ENCODE data around the gene VPS8. TPM values are rescaled to one million over a fixed set of nuclear protein-coding genes. Genes with fewer than 3 reads are reported as not detected.

Gene VPS8
- total RNA-seq, 1 donor from 2014 or later = 94.5 TPM

- H3K27ac Mint-ChIP-seq (ENCODE audit: unreplicated experiment) = no peak overlapping the region
- peaks cover 2% of the 10 kb centered on the region for H3K27me3 Mint-ChIP-seq (ENCODE audit: unreplicated experiment)
- peaks cover 47% of the 10 kb centered on the region for H3K36me3 Mint-ChIP-seq (ENCODE audit: unreplicated experiment)
- no peak overlapping the region for H3K4me3 Mint-ChIP-seq (ENCODE audit: unreplicated experiment)
- TF ChIP-seq CTCF (IDR thresholded peaks at IDR 0.05; ENCODE audit: partially characterized antibody, unreplicated experiment) = no peak
- H3K9me3 Mint-ChIP-seq (ENCODE audit: unreplicated experiment) = peaks cover 2% of the 10 kb centered on the region
- no peak for DNase-seq
- H3K4me1 Mint-ChIP-seq (ENCODE audit: low read depth, unreplicated experiment) = no peaks in the 10 kb centered on the region
These were observed 240.7 kb downstream of the VPS8 start for GRCh38 chr3:185052631-185053030.

- peaks cover 8% of the 10 kb centered on the region for H3K27me3 Mint-ChIP-seq (ENCODE audit: unreplicated experiment)
- TF ChIP-seq CTCF (IDR thresholded peaks at IDR 0.05; ENCODE audit: partially characterized antibody, unreplicated experiment) = no peak
- no peak for DNase-seq
- no peaks in the 10 kb centered on the region for H3K4me1 Mint-ChIP-seq (ENCODE audit: low read depth, unreplicated experiment)
- H3K27ac Mint-ChIP-seq (ENCODE audit: unreplicated experiment) = no peak overlapping the region
- peaks cover 46% of the 10 kb centered on the region for H3K36me3 Mint-ChIP-seq (ENCODE audit: unreplicated experiment)
- peaks cover 16% of the 10 kb centered on the region for H3K9me3 Mint-ChIP-seq (ENCODE audit: unreplicated experiment)
- no peak overlapping the region for H3K4me3 Mint-ChIP-seq (ENCODE audit: unreplicated experiment)
These were observed 244.9 kb downstream of the VPS8 start for GRCh38 chr3:185056908-185057307.

- H3K9me3 Mint-ChIP-seq (ENCODE audit: unreplicated experiment) = peaks cover 16% of the 10 kb centered on the region
- H3K36me3 Mint-ChIP-seq (ENCODE audit: unreplicated experiment) = peaks cover 38% of the 10 kb centered on the region
- H3K4me1 Mint-ChIP-seq (ENCODE audit: low read depth, unreplicated experiment) = no peaks in the 10 kb centered on the region
- no peak overlapping the region for H3K4me3 Mint-ChIP-seq (ENCODE audit: unreplicated experiment)
- H3K27ac Mint-ChIP-seq (ENCODE audit: unreplicated experiment) = no peak overlapping the region
- no peak for TF ChIP-seq CTCF (IDR thresholded peaks at IDR 0.05; ENCODE audit: partially characterized antibody, unreplicated experiment)
- H3K27me3 Mint-ChIP-seq (ENCODE audit: unreplicated experiment) = peaks cover 6% of the 10 kb centered on the region
- DNase-seq = no peak
These were observed 245.9 kb downstream of the VPS8 start for GRCh38 chr3:185057829-185058228.

- Mint-ChIP-seq H3K27ac (ENCODE audit: unreplicated experiment) (no peak overlapping the region), H3K4me3 (ENCODE audit: unreplicated experiment) (no peak overlapping the region), H3K27me3 (ENCODE audit: unreplicated experiment) (peaks cover 6% of the 10 kb centered on the region), H3K36me3 (ENCODE audit: unreplicated experiment) (peaks cover 47% of the 10 kb centered on the region), H3K9me3 (ENCODE audit: unreplicated experiment) (peaks cover 16% of the 10 kb centered on the region), H3K4me1 (ENCODE audit: low read depth, unreplicated experiment) (no peaks in the 10 kb centered on the region)
- no peak for TF ChIP-seq CTCF (IDR thresholded peaks at IDR 0.05; ENCODE audit: partially characterized antibody, unreplicated experiment)
- no peak for DNase-seq
These were observed 246.8 kb downstream of the VPS8 start for GRCh38 chr3:185058796-185059195.

GRCh38 chr3:185059766-185060165, 247.8 kb downstream of the VPS8 start:
- DNase-seq = no peak
- TF ChIP-seq CTCF (IDR thresholded peaks at IDR 0.05; ENCODE audit: partially characterized antibody, unreplicated experiment) = no peak
- H3K4me1 Mint-ChIP-seq (ENCODE audit: low read depth, unreplicated experiment) = no peaks in the 10 kb centered on the region
- H3K27ac Mint-ChIP-seq (ENCODE audit: unreplicated experiment) = no peak overlapping the region
- H3K9me3 Mint-ChIP-seq (ENCODE audit: unreplicated experiment) = peaks cover 16% of the 10 kb centered on the region
- H3K4me3 Mint-ChIP-seq (ENCODE audit: unreplicated experiment) = no peak overlapping the region
- peaks cover 6% of the 10 kb centered on the region for H3K27me3 Mint-ChIP-seq (ENCODE audit: unreplicated experiment)
- peaks cover 47% of the 10 kb centered on the region for H3K36me3 Mint-ChIP-seq (ENCODE audit: unreplicated experiment)

Data from glutamatergic neuron (in vitro differentiated cells).